Measurements from ENCODE around the gene TMA16.
A peak's percentile ranks its signal among the peaks of the same experiment; 100 is the strongest.
"Not testable (repeated sequence)": the region's sequence is repeated elsewhere in the genome, so short reads cannot be mapped to it uniquely, and the experiment has no call there.

The TMA16 gene

GRCh38 chr4:163523791-163524365, 29.4 kb downstream of the TMA16 start:
- DNase-seq: no peak

- no peak for DNase-seq
Observed at GRCh38 chr4:163525982-163526381, 31.5 kb downstream of the TMA16 start.

- DNase-seq: no peak
Observed at GRCh38 chr4:163527172-163527571, 32.7 kb downstream of the TMA16 start.

- no peak for DNase-seq
Observed at GRCh38 chr4:163528653-163529052, 34.2 kb downstream of the TMA16 start.

- DNase-seq: no peak
Observed at GRCh38 chr4:163534056-163534455, 39.6 kb downstream of the TMA16 start.

- no peak for DNase-seq
Observed at GRCh38 chr4:163535657-163536056, 41.2 kb downstream of the TMA16 start.

GRCh38 chr4:163536091-163536490, 41.6 kb downstream of the TMA16 start:
- no peak for DNase-seq

- DNase-seq: no peak
Observed at GRCh38 chr4:163537114-163537513, 42.6 kb downstream of the TMA16 start.

- DNase-seq: not testable (repeated sequence)
Observed at GRCh38 chr4:163538820-163539219, 44.3 kb downstream of the TMA16 start.

- DNase-seq: no peak
Observed at GRCh38 chr4:163540448-163540847, 46.0 kb downstream of the TMA16 start.

GRCh38 chr4:163540977-163541376, 46.5 kb downstream of the TMA16 start:
- DNase-seq: no peak

- no peak for DNase-seq
Observed at GRCh38 chr4:163542275-163542674, 47.8 kb downstream of the TMA16 start.

GRCh38 chr4:163544407-163545038, 50.0 kb downstream of the TMA16 start:
- DNase-seq: peak; percentile 59 to 68

- DNase-seq: peak; percentile 35 to 51
Observed at GRCh38 chr4:163548481-163549243, 54.2 kb downstream of the TMA16 start.

- DNase-seq: no peak
Observed at GRCh38 chr4:163550869-163551267, 56.4 kb downstream of the TMA16 start.

- DNase-seq: no peak
Observed at GRCh38 chr4:163553146-163553545, 58.7 kb downstream of the TMA16 start.

- peak in 1 of 2 donors; percentile 67 for DNase-seq
Observed at GRCh38 chr4:163554870-163555465, 60.5 kb downstream of the TMA16 start.

- peak in 1 of 2 donors; percentile 73 for DNase-seq
Observed at GRCh38 chr4:163556177-163556576, 61.7 kb downstream of the TMA16 start.

- peak; percentile 82 to 85 for DNase-seq
Observed at GRCh38 chr4:163556650-163557391, 62.3 kb downstream of the TMA16 start.

- DNase-seq: peak; percentile 36 to 38
Observed at GRCh38 chr4:163558539-163559044, 64.1 kb downstream of the TMA16 start.

- no peak for DNase-seq
Observed at GRCh38 chr4:163562496-163562895, 68.0 kb downstream of the TMA16 start.

- DNase-seq: no peak
Observed at GRCh38 chr4:163563592-163563991, 69.1 kb downstream of the TMA16 start.
